ENCODE measurements around the gene ZNF420. TPM values are rescaled to one million over a fixed set of nuclear protein-coding genes. Genes with fewer than 3 reads are reported as not detected.

ZNF420 gene
- total and polyA plus RNA-seq, 2 of the 13 experiments (the other 11 are each of a cell fraction or from before 2014, with no cell fraction given) = 1.4 to 6.6 TPM

DNA sequence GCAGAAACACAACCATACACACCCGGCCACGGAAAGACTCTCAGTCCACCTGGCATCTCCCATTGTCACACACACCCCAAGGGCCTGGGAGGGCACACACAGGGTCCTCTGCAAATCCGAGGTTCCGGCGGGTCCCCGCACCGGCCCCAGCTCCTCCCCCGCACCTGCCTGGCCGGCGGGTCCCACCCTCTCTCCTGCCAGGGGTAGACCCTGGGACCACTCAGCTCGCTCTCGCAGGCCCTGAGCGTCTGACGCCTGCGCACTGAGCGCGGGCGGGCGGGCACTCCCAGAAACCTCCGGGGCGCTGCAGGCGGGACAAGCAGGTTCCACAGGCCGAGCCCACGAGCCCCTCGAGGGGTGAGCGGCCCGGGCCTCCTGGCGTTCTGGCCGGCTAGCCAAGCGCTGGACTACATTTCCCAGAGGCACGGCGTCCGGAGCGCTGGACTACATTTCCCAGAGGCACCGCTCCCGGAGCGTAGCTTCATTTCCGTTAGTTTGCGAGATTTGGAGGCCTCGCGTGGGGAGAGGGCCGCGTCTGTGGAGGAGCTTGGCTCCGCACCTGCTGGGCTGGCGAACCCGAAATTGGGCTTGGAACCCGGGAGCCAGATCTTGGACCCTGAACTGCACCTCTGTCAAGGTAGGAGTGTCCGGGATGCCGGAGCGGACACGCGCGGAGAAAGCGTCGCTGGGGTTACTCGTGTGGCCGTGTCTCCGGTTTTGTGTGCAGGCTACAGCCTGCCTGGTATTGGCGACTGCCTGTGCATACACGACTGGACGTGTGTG is at the start of gene ZNF420 (continued):
- no peak for TF ChIP-seq ZBTB40 (IDR thresholded peaks at IDR 0.05)
- peak; percentile 92 for TF ChIP-seq ZBTB40 (CRISPR knock-in tag; IDR thresholded peaks at IDR 0.05)
- TF ChIP-seq ZXDC (CRISPR knock-in tag; IDR thresholded peaks at IDR 0.05) = no peak
- peak; percentile 58; the same call in 1 of the 2 replicates for TF ChIP-seq ZNF556 (CRISPR knock-in tag; IDR thresholded peaks at IDR 0.05; ENCODE audit: borderline replicate concordance)
- TF ChIP-seq ETV5 (CRISPR knock-in tag; IDR thresholded peaks at IDR 0.05; ENCODE audit: borderline replicate concordance) = peak; percentile 71
- peak; percentile 67 for TF ChIP-seq ZNF607 (CRISPR knock-in tag; IDR thresholded peaks at IDR 0.05; ENCODE audit: borderline replicate concordance)
- peak; percentile 60 for TF ChIP-seq AGO1 (IDR thresholded peaks at IDR 0.05; ENCODE audit: low read depth, low read length, poor library complexity, severe bottlenecking)
- no peak for TF ChIP-seq NONO (IDR thresholded peaks at IDR 0.05)
- peak; percentile 61 for TF ChIP-seq NONO (CRISPR knock-in tag; conservative IDR thresholded peaks at IDR 0.05)
- TF ChIP-seq FIP1L1 (IDR thresholded peaks at IDR 0.05; ENCODE audit: borderline replicate concordance, insufficient read depth, low read depth, low read length) = no peak
- TF ChIP-seq CHCHD3 (CRISPR knock-in tag; IDR thresholded peaks at IDR 0.05) = no peak
- peak; percentile 83 for TF ChIP-seq ERF (CRISPR knock-in tag; IDR thresholded peaks at IDR 0.05)
- TF ChIP-seq TARDBP (CRISPR knock-in tag; IDR thresholded peaks at IDR 0.05) = peak; percentile 94
- TF ChIP-seq ZNF512B (CRISPR knock-in tag; IDR thresholded peaks at IDR 0.05; ENCODE audit: borderline replicate concordance) = 0 out of 2 replicates have a peak, but pooled peaks have one; percentile 37

Data from HepG2 (cell line).